Measurements from ENCODE around the gene TTC28. TPM values are rescaled to one million over a fixed set of nuclear protein-coding genes. Genes with fewer than 3 reads are reported as not detected.
"Not testable (repeated sequence)": the region's sequence is repeated elsewhere in the genome, so short reads cannot be mapped to it uniquely, and the experiment has no call there.

The TTC28 gene
- total and polyA plus RNA-seq, 8 donors: 2.2 to 18.6 (median 11.5) TPM

DNA sequence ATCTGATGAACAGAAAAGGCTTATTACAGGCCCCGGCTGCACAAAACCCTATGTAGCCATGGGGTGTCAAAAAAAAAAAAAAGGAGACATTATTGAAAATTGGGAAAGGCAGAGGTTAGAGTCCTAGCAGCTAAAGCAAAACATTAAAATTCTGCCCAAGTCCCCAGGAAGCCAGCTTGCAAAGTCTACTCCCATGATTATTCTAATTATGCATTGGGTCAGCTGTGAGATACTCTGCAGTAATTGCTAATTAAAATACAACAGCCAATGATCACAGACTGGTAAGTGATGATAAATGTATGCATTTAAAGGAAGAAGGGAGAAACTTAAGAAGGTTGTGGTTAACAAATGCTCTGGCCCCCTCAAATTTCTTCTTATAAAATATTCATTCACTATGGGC lies 473.7 kb downstream of the TTC28 start:
- intact Hi-C loops (cut with DNase I): no loop called here
- DNase-seq (no peak), FAIRE-seq (no peak), ATAC-seq (no peak)
- 93 to 100% methylated on average over 1 of the region's 1 CpG for WGBS, 2 donors
- TF ChIP-seq CTCF (IDR thresholded peaks at IDR 0.05): no peak
- Histone ChIP-seq H3K27me3 (no peaks in the 10 kb centered on the region), H3K27ac (no peak overlapping the region), H3K9me3 (no peaks in the 10 kb centered on the region), H3K36me3 (no peaks in the 10 kb centered on the region), H3K4me1 (no peaks in the 10 kb centered on the region), H3K4me3 (no peak overlapping the region)

GRCh38 chr22:28204382-28204781 lies 475.3 kb downstream of the TTC28 start:
- H3K27me3 ChIP-seq: no peaks in the 10 kb centered on the region
- no peaks in the 10 kb centered on the region for H3K4me1 ChIP-seq
- WGBS, 2 donors: 59 to 64% methylated on average over 1 of the region's 1 CpG
- no peaks in the 10 kb centered on the region for H3K36me3 ChIP-seq
- no peak overlapping the region for H3K4me3 ChIP-seq
- ATAC-seq (no peak), DNase-seq (no peak), FAIRE-seq (no peak)
- intact Hi-C loops (cut with DNase I): no loop called here
- H3K9me3 ChIP-seq: no peaks in the 10 kb centered on the region
- no peak for TF ChIP-seq CTCF (IDR thresholded peaks at IDR 0.05)
- H3K27ac ChIP-seq: no peak overlapping the region

DNA sequence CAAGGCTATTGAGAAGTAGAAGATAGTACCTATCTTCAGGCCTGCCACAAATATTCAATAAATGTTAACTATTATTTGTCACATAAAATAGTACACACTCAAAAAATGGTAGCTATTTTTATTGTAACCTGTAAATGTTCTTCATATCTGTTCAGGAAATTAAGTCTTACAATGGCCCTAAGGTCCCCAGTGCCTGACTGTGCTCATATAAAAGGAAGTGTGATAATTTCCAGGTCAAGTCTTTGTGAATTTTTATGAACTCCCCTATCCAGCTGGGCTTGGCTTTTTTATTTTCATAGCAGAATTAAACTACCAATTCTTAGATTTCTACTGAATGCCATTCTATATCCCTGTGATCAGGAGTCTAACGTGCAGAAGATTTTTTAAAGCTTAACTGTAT lies 476.4 kb downstream of the TTC28 start:
- no peak for DNase-seq
- 96 to 97% methylated on average over 1 of the region's 1 CpG for WGBS, 2 donors
- FAIRE-seq: no peak
- no peaks in the 10 kb centered on the region for H3K27me3 ChIP-seq
- no peaks in the 10 kb centered on the region for H3K4me1 ChIP-seq
- intact Hi-C loops (cut with DNase I): no loop called here
- H3K4me3 ChIP-seq: no peak overlapping the region
- H3K27ac ChIP-seq: no peak overlapping the region
- ATAC-seq: no peak
- no peaks in the 10 kb centered on the region for H3K36me3 ChIP-seq
- no peak for TF ChIP-seq CTCF (IDR thresholded peaks at IDR 0.05)
- H3K9me3 ChIP-seq: no peaks in the 10 kb centered on the region

DNA sequence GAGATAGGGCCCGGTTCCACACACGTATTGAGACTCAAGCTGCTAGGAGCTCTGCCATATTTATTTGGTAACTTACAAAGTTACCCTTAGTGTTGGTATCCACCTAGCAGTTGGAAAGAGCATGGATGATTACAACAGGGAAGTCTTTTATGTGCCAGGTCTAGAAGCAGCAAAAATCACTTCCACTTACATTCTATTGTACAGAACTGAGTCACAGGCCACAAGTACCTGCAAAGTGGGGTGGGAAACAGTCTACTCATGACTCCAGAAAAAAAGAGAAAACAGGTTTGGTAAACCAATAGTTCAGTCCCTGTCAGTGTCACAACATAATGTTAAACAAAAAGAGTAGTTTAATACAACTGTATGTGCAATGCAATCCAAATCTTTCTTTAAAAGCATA lies 480.9 kb downstream of the TTC28 start:
- Histone ChIP-seq H3K36me3 (no peaks in the 10 kb centered on the region), H3K4me1 (no peaks in the 10 kb centered on the region), H3K27me3 (no peaks in the 10 kb centered on the region), H3K27ac (no peak overlapping the region), H3K9me3 (no peaks in the 10 kb centered on the region), H3K4me3 (no peak overlapping the region)
- DNase-seq: no peak
- ATAC-seq: no peak
- WGBS, 2 donors: 98 to 99% methylated on average over 2 of the region's 2 CpGs
- FAIRE-seq: no peak
- TF ChIP-seq CTCF (IDR thresholded peaks at IDR 0.05): no peak
- intact Hi-C loops (cut with DNase I): no loop called here

GRCh38 chr22:28191571-28191970 lies 488.1 kb downstream of the TTC28 start:
- H3K36me3 ChIP-seq; DNase-seq; intact Hi-C loops (cut with DNase I); H3K9me3 ChIP-seq; H3K4me3 ChIP-seq; FAIRE-seq; H3K4me1 ChIP-seq; H3K27ac ChIP-seq; H3K27me3 ChIP-seq; ATAC-seq: not testable (repeated sequence)
- 88 to 91% methylated on average over 8 of the region's 8 CpGs for WGBS, 2 donors
